ENCODE results near the gene NIT1. TPM values are rescaled to one million over a fixed set of nuclear protein-coding genes. Genes with fewer than 3 reads are reported as not detected.

NIT1 gene
- total and polyA plus RNA-seq, 2 of the 13 experiments (the other 11 are each of a cell fraction or from before 2014, with no cell fraction given), result 22.7 to 31.0 TPM

DNA sequence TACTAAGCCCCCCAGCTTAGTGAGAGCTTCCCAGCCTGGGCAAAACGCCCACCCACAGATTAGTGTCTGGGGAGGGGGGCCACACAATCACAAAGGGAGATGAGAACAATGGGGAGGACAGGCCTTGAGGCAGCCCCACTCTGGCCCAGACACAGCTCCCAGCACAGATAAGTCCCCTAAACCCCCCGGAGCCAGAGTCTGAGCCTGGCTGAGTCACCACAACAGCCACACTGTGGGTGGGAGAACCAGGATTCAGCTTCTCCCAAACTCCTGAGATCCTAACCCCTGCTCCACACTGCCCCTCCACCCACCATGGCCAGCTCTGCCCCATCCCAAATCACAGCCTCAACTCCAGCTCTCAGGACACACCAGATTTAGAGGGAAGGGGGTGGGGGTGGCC, 32.7 kb upstream of the NIT1 start:
- H3K9ac ChIP-seq (ENCODE audit: insufficient read depth, low read depth, low read length), result no peak overlapping the region
- 0% methylated on average over 1 of the region's 2 CpGs for WGBS (ENCODE audit: low lambda C conversion rate)
- no peak overlapping the region for H2AFZ ChIP-seq (ENCODE audit: low read length)
- H3K4me1 ChIP-seq (ENCODE audit: insufficient read depth, low read length), result peaks cover 38% of the 10 kb centered on the region
- no peaks in the 10 kb centered on the region for H4K20me1 ChIP-seq (ENCODE audit: insufficient read depth, low read length)
- H3K4me2 ChIP-seq (ENCODE audit: low read depth, low read length), result no peak overlapping the region
- H3K4me3 ChIP-seq (replicated peaks in 1 of 3; ENCODE audit: insufficient read depth in 1 of 3, low read depth in 2 of 3, low read length in 3 of 3), result no peak overlapping the region
- DNase-seq (ENCODE audit: low spot score) (no peak), FAIRE-seq (no peak), ATAC-seq (no peak)
- POLR2A ChIA-PET, result interaction anchor here (1.9 kb wide), 1 partner anchor 13 kb away, joined by 4 read pairs; no protein-coding TSS in a partner anchor
- no TSS peak for BruUV-seq (replicated peaks)
- H3K9me3 ChIP-seq (ENCODE audit: low read length), result no peaks in the 10 kb centered on the region
- peaks cover 3 to 26% of the 10 kb centered on the region in 2 experiments; a peak in 3 of 5 replicates for H3K27me3 ChIP-seq (ENCODE audit: control insufficient read depth in 1 of 2, insufficient read depth in 2 of 2, low read length in 2 of 2)
- H3K79me2 ChIP-seq (ENCODE audit: insufficient read depth, low read length), result no peaks in the 10 kb centered on the region
- H3K27ac ChIP-seq (ENCODE audit: extremely low read length, insufficient read depth, low read length), result no peak overlapping the region
- CTCF ChIA-PET (ENCODE audit: low intra/inter-chr PET ratio, low total read pairs), result no interaction called here
- no peak for TF ChIP-seq PCBP2 (optimal IDR thresholded peaks at IDR 0.05; ENCODE audit: low read depth, low read length, poor library complexity, severe bottlenecking)
- TF ChIP-seq NCOA5 (CRISPR knock-in tag; IDR thresholded peaks at IDR 0.05), result no peak
- TF ChIP-seq RARG (CRISPR knock-in tag; IDR thresholded peaks at IDR 0.05; ENCODE audit: low read depth), result no peak
- no peak for TF ChIP-seq ZMYM3 (CRISPR knock-in tag; IDR thresholded peaks at IDR 0.05)
- TF ChIP-seq FLYWCH1 (CRISPR knock-in tag; IDR thresholded peaks at IDR 0.05), result no peak
- no peak for TF ChIP-seq ZNF891 (CRISPR knock-in tag; IDR thresholded peaks at IDR 0.05)
- no peak for TF ChIP-seq ESRRA (CRISPR knock-in tag; IDR thresholded peaks at IDR 0.05; ENCODE audit: low read depth)
- TF ChIP-seq, protein P1, sequence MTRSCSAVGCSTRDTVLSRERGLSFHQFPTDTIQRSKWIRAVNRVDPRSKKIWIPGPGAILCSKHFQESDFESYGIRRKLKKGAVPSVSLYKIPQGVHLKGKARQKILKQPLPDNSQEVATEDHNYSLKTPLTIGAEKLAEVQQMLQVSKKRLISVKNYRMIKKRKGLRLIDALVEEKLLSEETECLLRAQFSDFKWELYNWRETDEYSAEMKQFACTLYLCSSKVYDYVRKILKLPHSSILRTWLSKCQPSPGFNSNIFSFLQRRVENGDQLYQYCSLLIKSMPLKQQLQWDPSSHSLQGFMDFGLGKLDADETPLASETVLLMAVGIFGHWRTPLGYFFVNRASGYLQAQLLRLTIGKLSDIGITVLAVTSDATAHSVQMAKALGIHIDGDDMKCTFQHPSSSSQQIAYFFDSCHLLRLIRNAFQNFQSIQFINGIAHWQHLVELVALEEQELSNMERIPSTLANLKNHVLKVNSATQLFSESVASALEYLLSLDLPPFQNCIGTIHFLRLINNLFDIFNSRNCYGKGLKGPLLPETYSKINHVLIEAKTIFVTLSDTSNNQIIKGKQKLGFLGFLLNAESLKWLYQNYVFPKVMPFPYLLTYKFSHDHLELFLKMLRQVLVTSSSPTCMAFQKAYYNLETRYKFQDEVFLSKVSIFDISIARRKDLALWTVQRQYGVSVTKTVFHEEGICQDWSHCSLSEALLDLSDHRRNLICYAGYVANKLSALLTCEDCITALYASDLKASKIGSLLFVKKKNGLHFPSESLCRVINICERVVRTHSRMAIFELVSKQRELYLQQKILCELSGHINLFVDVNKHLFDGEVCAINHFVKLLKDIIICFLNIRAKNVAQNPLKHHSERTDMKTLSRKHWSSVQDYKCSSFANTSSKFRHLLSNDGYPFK (CRISPR knock-in tag; IDR thresholded peaks at IDR 0.05; ENCODE audit: borderline replicate concordance), result no peak
- TF ChIP-seq, protein P2, sequence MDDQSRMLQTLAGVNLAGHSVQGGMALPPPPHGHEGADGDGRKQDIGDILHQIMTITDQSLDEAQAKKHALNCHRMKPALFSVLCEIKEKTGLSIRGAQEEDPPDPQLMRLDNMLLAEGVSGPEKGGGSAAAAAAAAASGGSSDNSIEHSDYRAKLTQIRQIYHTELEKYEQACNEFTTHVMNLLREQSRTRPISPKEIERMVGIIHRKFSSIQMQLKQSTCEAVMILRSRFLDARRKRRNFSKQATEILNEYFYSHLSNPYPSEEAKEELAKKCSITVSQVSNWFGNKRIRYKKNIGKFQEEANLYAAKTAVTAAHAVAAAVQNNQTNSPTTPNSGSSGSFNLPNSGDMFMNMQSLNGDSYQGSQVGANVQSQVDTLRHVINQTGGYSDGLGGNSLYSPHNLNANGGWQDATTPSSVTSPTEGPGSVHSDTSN (CRISPR knock-in tag; IDR thresholded peaks at IDR 0.05; ENCODE audit: borderline replicate concordance), result no peak
- no peak for TF ChIP-seq AGO2 (optimal IDR thresholded peaks at IDR 0.05; ENCODE audit: low read depth, low read length)
- intact Hi-C loops (cut with micrococcal nuclease; ENCODE audit: unreplicated experiment) (no loop called here), in situ Hi-C loops (cut with HindIII; ENCODE audit: extremely low pct_ligation_motif_present, low pct_unique_long_range_greater_than_20kb) (no loop called here)
- no peaks in the 10 kb centered on the region for H3K36me3 ChIP-seq (replicated peaks in 1 of 2; ENCODE audit: control insufficient read depth in 1 of 2, insufficient read depth in 2 of 2, low read length in 2 of 2)
